HG02852 (cell line): ENCODE measurements around the gene CYFIP2.

Experiments
- ATAC-seq: cut with Tn5 transposase; IDR thresholded peaks from one replicate; pipeline ENCODE4 v1.9.1; 2021; ENCODE audit warnings: mild to moderate bottlenecking, moderate library complexity; ENCODE audit not compliant: unreplicated experiment

The CYFIP2 gene

DNA sequence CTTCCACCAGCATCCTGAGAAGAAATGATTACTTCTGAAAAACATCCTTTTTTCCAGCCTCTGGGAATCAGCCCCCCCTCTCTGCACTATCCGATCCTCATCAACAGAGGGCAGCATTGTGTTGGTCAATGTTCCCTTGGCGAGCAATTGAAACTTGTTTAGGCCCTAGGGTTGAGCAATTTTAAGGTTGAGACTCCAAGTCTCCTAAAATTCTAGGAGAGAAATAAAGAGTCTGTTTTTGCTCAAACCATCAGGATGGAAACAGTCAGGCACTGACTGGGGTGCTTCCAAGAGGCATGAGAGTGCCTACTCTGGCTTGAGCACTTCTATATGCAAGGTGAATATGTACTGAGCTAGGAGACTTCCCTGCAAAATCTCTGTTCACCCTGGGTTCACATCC is 12.4 kb upstream of the CYFIP2 start:
- peak; percentile 38 for ATAC-seq

DNA sequence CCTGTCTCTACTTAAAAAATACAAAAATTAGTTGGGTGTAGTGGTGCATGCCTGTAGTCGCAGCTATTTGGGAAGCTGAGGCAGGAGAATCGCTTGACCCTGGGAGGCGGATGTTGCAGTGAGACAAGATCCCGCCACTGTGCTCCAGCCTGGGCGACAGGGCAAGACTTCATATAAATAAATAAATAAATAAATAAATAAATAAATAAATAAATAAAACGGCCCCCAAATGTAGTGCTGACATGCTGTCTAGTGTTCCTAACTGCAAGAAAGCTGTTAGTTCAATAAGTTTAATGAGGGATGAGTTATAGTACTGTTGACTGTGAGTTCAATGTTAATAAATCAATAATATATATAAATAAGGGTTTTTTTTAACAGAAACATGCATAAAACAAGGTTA is 7.5 kb upstream of the CYFIP2 start:
- no peak for ATAC-seq

GRCh38 chr5:157259699-157260098 is 6.2 kb upstream of the CYFIP2 start:
- ATAC-seq, result no peak

- ATAC-seq, result no peak
Measured at GRCh38 chr5:157263496-157264090, 2.3 kb upstream of the CYFIP2 start.

GRCh38 chr5:157266286-157267007 is 524 bp downstream of the CYFIP2 start:
- peak; percentile 58 for ATAC-seq

- no peak for ATAC-seq
Measured at GRCh38 chr5:157267025-157267424, 1.1 kb downstream of the CYFIP2 start.

DNA sequence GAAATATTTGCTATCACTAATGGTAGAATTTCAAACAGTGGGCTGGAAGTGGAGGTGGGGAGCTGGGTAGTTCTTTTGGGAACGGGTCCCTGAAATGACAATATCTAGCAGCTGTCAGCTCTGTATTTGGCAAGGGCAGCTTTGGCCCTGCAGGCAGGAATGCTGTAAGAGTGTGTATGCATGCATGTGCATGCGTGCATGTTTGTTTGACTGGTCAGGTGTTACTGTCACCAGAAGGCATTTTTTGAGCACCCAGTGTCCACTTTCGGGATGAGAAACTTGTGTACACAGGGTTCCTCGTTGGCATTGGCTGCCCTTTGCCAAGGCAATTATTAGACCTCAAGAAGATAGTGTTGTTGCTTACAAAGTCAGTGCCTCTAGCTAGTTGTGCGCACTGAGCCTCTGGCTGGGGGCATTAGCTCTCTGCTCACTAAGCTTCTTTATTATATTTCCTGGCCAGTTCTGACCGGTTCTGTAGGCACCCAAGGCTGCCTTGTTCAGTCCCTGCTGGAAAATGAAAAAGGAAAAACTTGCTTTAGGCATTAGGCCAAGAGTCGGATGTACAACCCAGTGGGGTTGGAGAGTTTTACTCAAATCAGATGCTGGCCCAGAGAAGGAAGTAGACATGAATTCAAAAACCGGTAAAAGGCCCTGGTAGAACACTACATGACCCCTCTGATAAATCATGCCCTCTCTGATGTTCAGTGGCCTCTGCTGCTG is 2.0 kb downstream of the CYFIP2 start:
- ATAC-seq, result no peak

DNA sequence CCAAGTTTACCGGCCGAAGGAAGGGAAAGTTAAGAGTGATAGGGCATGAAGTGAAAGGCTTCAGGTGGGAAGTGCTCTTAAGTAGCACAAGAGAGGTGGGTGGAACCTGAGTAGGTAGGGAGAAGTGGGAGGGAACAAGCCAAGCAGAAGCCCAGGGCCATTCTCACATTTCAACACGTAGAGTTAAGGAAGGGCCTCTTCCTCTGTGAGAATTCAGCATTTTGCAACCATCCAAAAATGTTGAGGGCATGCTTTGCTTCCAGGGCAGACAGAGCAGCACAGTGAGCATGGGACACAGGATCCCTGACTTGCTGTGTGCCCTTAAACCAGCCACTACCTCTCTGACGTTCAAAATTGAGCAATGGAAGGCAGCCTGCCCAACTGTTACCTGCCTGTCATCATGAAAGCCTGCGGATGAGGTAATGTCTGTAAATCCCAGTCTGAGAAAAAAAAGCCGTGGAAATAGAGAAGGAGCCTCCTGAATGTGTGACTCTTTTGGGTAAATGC is 3.3 kb downstream of the CYFIP2 start:
- ATAC-seq, result no peak

DNA sequence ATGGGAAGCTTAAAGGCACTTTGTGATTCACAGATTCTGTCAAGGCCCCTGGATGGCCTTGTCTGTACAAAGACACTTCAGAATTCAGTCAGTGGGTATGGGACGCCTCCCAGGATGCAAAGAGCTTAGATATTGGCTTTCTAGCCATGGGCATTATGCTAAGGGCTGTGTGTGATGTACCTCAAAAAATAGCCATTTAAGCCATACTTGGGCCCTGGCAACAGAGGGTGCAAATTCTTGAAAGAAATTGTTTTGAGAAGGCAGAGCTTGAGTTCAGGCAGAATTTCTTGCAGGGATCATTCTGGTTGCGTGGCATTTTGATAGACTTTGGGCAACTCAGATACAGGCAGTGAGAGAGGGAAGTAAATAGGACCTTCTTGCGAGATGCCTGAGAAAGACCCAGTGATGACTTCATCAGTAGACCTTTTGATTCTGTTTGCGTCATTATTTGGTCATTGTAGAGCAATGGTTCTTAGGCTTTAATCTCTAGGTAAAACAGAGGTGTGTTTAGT is 3.9 kb downstream of the CYFIP2 start:
- no peak for ATAC-seq

DNA sequence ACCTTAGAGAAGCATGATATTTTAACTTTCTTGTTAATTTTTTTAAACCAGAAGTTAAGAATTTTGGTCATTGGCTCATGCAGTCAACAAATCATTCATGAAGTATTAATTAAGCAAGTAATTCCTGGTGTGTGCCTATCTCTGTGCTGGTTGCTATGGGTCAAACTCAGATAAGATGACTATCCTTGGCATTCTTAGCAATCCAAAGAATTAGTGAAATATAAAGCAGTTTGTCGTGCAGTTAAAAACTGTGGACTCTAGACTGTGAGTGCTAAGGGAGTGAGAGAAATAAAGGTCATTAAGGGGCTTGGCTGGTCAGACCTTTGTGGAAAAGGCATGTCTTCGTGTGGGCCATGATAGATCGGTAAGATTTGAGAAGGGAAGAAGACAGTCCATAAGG is 4.8 kb downstream of the CYFIP2 start:
- no peak for ATAC-seq

- ATAC-seq, result peak; percentile 84
Measured at GRCh38 chr5:157271740-157272271, 5.9 kb downstream of the CYFIP2 start.

- ATAC-seq, result peak; percentile 42
Measured at GRCh38 chr5:157273131-157273556, 7.2 kb downstream of the CYFIP2 start.

GRCh38 chr5:157275403-157275802 is 9.5 kb downstream of the CYFIP2 start:
- no peak for ATAC-seq

DNA sequence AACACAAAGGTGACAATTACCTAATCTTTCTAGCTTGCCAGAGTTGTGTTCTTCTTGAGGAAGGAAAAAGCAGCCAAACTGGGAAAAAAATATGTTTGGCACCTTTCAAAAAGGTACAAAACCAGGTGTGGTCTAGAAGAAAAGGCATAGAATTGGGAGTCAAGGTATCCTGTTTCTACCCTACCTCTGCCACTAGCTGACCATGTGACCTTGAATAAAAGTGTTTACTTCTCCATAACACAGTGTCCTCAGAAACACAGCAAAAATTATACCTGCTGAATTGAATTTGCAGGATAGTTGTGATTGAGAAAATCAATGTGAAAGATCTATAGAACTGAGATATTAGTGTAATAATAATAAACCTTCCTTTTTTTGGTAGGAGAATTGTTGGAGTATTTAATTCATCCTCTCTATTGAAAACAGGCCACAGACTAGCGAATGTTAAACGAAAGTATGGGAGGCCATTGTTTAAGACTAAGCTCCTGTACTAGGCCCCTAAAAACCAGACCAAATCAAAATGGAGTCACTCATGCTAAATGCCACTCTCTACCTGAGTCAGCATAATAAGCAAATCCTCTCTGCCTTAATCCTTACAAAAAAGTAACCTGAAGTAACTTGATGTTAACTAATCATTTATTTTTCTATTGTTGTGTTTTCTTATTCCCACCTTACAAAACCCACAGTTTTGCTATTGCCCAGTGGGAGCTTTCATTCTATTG is 12.6 kb downstream of the CYFIP2 start:
- no peak for ATAC-seq

- no peak for ATAC-seq
Measured at GRCh38 chr5:157279605-157280239, 13.8 kb downstream of the CYFIP2 start.

- no peak for ATAC-seq
Measured at GRCh38 chr5:157280927-157281326, 15.0 kb downstream of the CYFIP2 start.

- no peak for ATAC-seq
Measured at GRCh38 chr5:157282150-157282549, 16.2 kb downstream of the CYFIP2 start.

- peak; percentile 99 for ATAC-seq
Measured at GRCh38 chr5:157283434-157283833, 17.5 kb downstream of the CYFIP2 start.

- no peak for ATAC-seq
Measured at GRCh38 chr5:157284458-157285212, 18.7 kb downstream of the CYFIP2 start.
